ENCODE data around the gene C14orf93. TPM values are rescaled to one million over a fixed set of nuclear protein-coding genes. Genes with fewer than 3 reads are reported as not detected.
"Not testable (repeated sequence)": the region's sequence is repeated elsewhere in the genome, so short reads cannot be mapped to it uniquely, and the experiment has no call there.

Gene C14orf93
- total RNA-seq, 2 experiments from 2014 or later = 11.4 to 11.6 TPM

- Mint-ChIP-seq H3K9me3 (no peaks in the 10 kb centered on the region), H3K27ac (peak overlapping the region; percentile 96), H3K27me3 (no peaks in the 10 kb centered on the region), H3K4me3 (peak overlapping the region; percentile 95), H3K4me1 (peaks cover 34% of the 10 kb centered on the region), H3K36me3 (no peaks in the 10 kb centered on the region)
- POLR2A ChIA-PET = interaction anchor here (0.6 to 2.5 kb wide), 25 partner anchors 10 to 1496 kb away, joined by 3 to 18 read pairs (median 4); partner anchors contain the start of genes ACIN1, AJUBA, HAUS4 and LRP10
- DNase-seq (peak; percentile 94), ATAC-seq (ENCODE audit: low read depth) (peak; percentile 98)
Measured at GRCh38 chr14:23006544-23007419, 3.2 kb downstream of the C14orf93 start.

- H3K27me3 Mint-ChIP-seq = no peaks in the 10 kb centered on the region
- H3K4me3 Mint-ChIP-seq = peak overlapping the region; percentile 95
- peak overlapping the region; percentile 96 for H3K27ac Mint-ChIP-seq
- H3K4me1 Mint-ChIP-seq = peaks cover 31% of the 10 kb centered on the region
- H3K9me3 Mint-ChIP-seq = no peaks in the 10 kb centered on the region
- no peaks in the 10 kb centered on the region for H3K36me3 Mint-ChIP-seq
- no peak for DNase-seq
- POLR2A ChIA-PET = interaction anchor here (1.1 to 2.5 kb wide), 10 partner anchors 10 to 315 kb away, joined by 4 to 18 read pairs (median 12); partner anchors contain the start of genes HAUS4, LRP10, PABPN1 and RBM23
- no peak for ATAC-seq (ENCODE audit: low read depth)
Measured at GRCh38 chr14:23006188-23006534, 3.8 kb downstream of the C14orf93 start.

GRCh38 chr14:23005451-23006187, 4.3 kb downstream of the C14orf93 start:
- POLR2A ChIA-PET = interaction anchor here (1.5 to 2.5 kb wide), 8 partner anchors 10 to 316 kb away, joined by 7 to 18 read pairs (median 12); partner anchors contain the start of genes LRP10, PABPN1 and RBM23
- Mint-ChIP-seq H3K27ac (peak overlapping the region; percentile 96), H3K4me1 (peaks cover 31% of the 10 kb centered on the region)

GRCh38 chr14:23004274-23004673, 5.7 kb downstream of the C14orf93 start:
- H3K27ac Mint-ChIP-seq; ATAC-seq (ENCODE audit: low read depth); H3K36me3 Mint-ChIP-seq; H3K27me3 Mint-ChIP-seq; H3K4me3 Mint-ChIP-seq; POLR2A ChIA-PET; H3K9me3 Mint-ChIP-seq; DNase-seq: not testable (repeated sequence)
- peaks cover 26% of the 10 kb centered on the region for H3K4me1 Mint-ChIP-seq

More at GRCh38 chr14:23005451-23006187, 4.3 kb downstream of the C14orf93 start:
- peak overlapping the region; percentile 95 for H3K4me3 Mint-ChIP-seq
- no peaks in the 10 kb centered on the region for H3K36me3 Mint-ChIP-seq
- DNase-seq (no peak), ATAC-seq (ENCODE audit: low read depth) (no peak)
- no peaks in the 10 kb centered on the region for H3K27me3 Mint-ChIP-seq
- H3K9me3 Mint-ChIP-seq = no peaks in the 10 kb centered on the region

GRCh38 chr14:23002592-23002991, 7.4 kb downstream of the C14orf93 start:
- Mint-ChIP-seq H3K27me3 (no peaks in the 10 kb centered on the region), H3K36me3 (no peaks in the 10 kb centered on the region), H3K4me1 (peaks cover 15% of the 10 kb centered on the region), H3K27ac (no peak overlapping the region), H3K9me3 (no peaks in the 10 kb centered on the region), H3K4me3 (no peak overlapping the region)
- DNase-seq (no peak), ATAC-seq (ENCODE audit: low read depth) (no peak)
- POLR2A ChIA-PET = no interaction called here

GRCh38 chr14:23000860-23001259, 9.1 kb downstream of the C14orf93 start:
- peaks cover 6% of the 10 kb centered on the region for H3K4me1 Mint-ChIP-seq
- H3K9me3 Mint-ChIP-seq = no peaks in the 10 kb centered on the region
- H3K36me3 Mint-ChIP-seq = no peaks in the 10 kb centered on the region
- DNase-seq = no peak
- no peak for ATAC-seq (ENCODE audit: low read depth)
- POLR2A ChIA-PET = interaction anchor here (0.6 kb wide), 1 partner anchor 64 kb away, joined by 3 read pairs; no protein-coding TSS in a partner anchor
- H3K27ac Mint-ChIP-seq = no peak overlapping the region
- no peak overlapping the region for H3K4me3 Mint-ChIP-seq
- no peaks in the 10 kb centered on the region for H3K27me3 Mint-ChIP-seq

- H3K36me3 Mint-ChIP-seq = no peaks in the 10 kb centered on the region
- peaks cover 3% of the 10 kb centered on the region for H3K4me1 Mint-ChIP-seq
- DNase-seq (no peak), ATAC-seq (ENCODE audit: low read depth) (no peak)
- H3K4me3 Mint-ChIP-seq = no peak overlapping the region
- POLR2A ChIA-PET = interaction anchor here (0.6 to 0.7 kb wide), 2 partner anchors 19 to 21 kb away, joined by 3 read pairs; no protein-coding TSS in a partner anchor
- no peaks in the 10 kb centered on the region for H3K27me3 Mint-ChIP-seq
- H3K9me3 Mint-ChIP-seq = no peaks in the 10 kb centered on the region
- no peak overlapping the region for H3K27ac Mint-ChIP-seq
Measured at GRCh38 chr14:22998329-22999012, 11.5 kb downstream of the C14orf93 start.

- DNase-seq (no peak), ATAC-seq (ENCODE audit: low read depth) (no peak)
- Mint-ChIP-seq H3K4me1 (peaks cover 3% of the 10 kb centered on the region), H3K36me3 (no peaks in the 10 kb centered on the region), H3K4me3 (no peak overlapping the region), H3K27me3 (no peaks in the 10 kb centered on the region), H3K9me3 (no peaks in the 10 kb centered on the region), H3K27ac (no peak overlapping the region)
- POLR2A ChIA-PET = interaction anchor here (0.6 to 1.7 kb wide), 2 partner anchors 22 to 60 kb away, joined by 3 read pairs; no protein-coding TSS in a partner anchor
Measured at GRCh38 chr14:22997676-22998323, 12.1 kb downstream of the C14orf93 start.

GRCh38 chr14:22996768-22997654, 12.9 kb downstream of the C14orf93 start:
- no peak for ATAC-seq (ENCODE audit: low read depth)
- no peak overlapping the region for H3K4me3 Mint-ChIP-seq

GRCh38 chr14:22995889-22996625, 13.9 kb downstream of the C14orf93 start:
- H3K9me3 Mint-ChIP-seq = no peaks in the 10 kb centered on the region
- no peak overlapping the region for H3K4me3 Mint-ChIP-seq
- peaks cover 3% of the 10 kb centered on the region for H3K4me1 Mint-ChIP-seq
- no peak for DNase-seq
- no peak for ATAC-seq (ENCODE audit: low read depth)
- H3K36me3 Mint-ChIP-seq = no peaks in the 10 kb centered on the region
- no peak overlapping the region for H3K27ac Mint-ChIP-seq
- POLR2A ChIA-PET = interaction anchor here (0.5 to 2.2 kb wide), 5 partner anchors 11 to 100 kb away, joined by 3 to 17 read pairs (median 4); no protein-coding TSS in a partner anchor
- H3K27me3 Mint-ChIP-seq = no peaks in the 10 kb centered on the region

More at GRCh38 chr14:22996768-22997654, 12.9 kb downstream of the C14orf93 start:
- no peak overlapping the region for H3K27ac Mint-ChIP-seq
- H3K27me3 Mint-ChIP-seq = no peaks in the 10 kb centered on the region
- POLR2A ChIA-PET = interaction anchor here (1.7 kb wide), 1 partner anchor 61 kb away, joined by 3 read pairs; no protein-coding TSS in a partner anchor
- DNase-seq = no peak
- H3K9me3 Mint-ChIP-seq = no peaks in the 10 kb centered on the region
- no peaks in the 10 kb centered on the region for H3K36me3 Mint-ChIP-seq
- H3K4me1 Mint-ChIP-seq = peaks cover 3% of the 10 kb centered on the region

GRCh38 chr14:22994762-22995275, 15.1 kb downstream of the C14orf93 start:
- DNase-seq = no peak
- Mint-ChIP-seq H3K36me3 (no peaks in the 10 kb centered on the region), H3K27ac (no peak overlapping the region), H3K4me1 (peaks cover 3% of the 10 kb centered on the region), H3K27me3 (no peaks in the 10 kb centered on the region), H3K4me3 (no peak overlapping the region), H3K9me3 (no peaks in the 10 kb centered on the region)
- POLR2A ChIA-PET = interaction anchor here (0.7 to 2.2 kb wide), 9 partner anchors 8 to 101 kb away, joined by 3 to 17 read pairs (median 4); partner anchors contain the start of gene CDH24
- ATAC-seq (ENCODE audit: low read depth) = peak; percentile 88

All from activated naive CD8-positive, alpha-beta T cell treated with anti-CD3 and anti-CD28 coated beads, Interleukin-2, amount 10 ng/mL, durations not matched to agents 7 days and 5 days (primary cell).